ENCODE data around the gene R3HDM1.
A peak's percentile ranks its signal among the peaks of the same experiment; 100 is the strongest.
"Not testable (repeated sequence)": the region's sequence is repeated elsewhere in the genome, so short reads cannot be mapped to it uniquely, and the experiment has no call there.

The R3HDM1 gene

GRCh38 chr2:135708159-135708558, 176.9 kb downstream of the R3HDM1 start:
- DNase-seq (ENCODE audit: low spot score) (no peak), FAIRE-seq (no peak)

GRCh38 chr2:135709992-135710391, 178.7 kb downstream of the R3HDM1 start:
- DNase-seq (ENCODE audit: low spot score) (peak; percentile 57), FAIRE-seq (peak; percentile 20)

- FAIRE-seq, result not testable (repeated sequence)
These were observed 183.8 kb downstream of the R3HDM1 start for GRCh38 chr2:135715086-135715485.

DNA sequence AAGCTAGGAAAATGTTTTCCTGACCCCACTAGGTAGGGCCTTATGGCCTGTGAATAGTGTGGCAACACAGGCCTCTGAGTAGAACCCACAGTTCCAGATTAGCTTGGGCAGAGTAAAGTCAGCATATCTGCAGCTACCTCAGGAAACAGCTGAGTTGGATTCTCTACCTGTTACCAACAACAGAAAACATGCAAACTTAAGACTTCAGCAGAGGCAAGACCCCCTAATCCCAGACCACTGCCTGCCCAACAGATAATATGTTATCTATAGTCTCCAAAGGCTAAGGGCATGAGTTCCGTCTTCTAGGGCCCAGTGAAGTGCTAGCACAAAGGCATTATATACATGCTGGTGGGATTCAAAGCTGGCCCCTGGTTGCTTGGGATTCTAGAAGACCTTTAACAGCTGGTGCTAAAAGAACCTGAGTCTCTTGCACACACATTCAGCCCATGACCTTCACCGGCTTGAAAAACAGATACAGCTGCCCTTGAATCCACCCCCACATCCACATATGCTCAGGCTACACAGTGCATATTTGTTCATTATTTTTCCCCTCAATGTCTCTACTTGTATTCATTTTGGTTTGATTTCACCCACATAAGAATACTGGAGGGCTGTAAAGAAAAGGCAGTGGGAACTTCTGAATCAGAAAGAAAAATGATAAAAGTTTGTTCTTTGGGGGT, 196.9 kb downstream of the R3HDM1 start:
- DNase-seq (ENCODE audit: low spot score) (no peak), FAIRE-seq (no peak)

More at GRCh38 chr2:135715086-135715485, 183.8 kb downstream of the R3HDM1 start:
- DNase-seq (ENCODE audit: low spot score), result not testable (repeated sequence)

- DNase-seq (ENCODE audit: low spot score), result no peak
- no peak for FAIRE-seq
These were observed 201.3 kb downstream of the R3HDM1 start for GRCh38 chr2:135732561-135732960.

DNA sequence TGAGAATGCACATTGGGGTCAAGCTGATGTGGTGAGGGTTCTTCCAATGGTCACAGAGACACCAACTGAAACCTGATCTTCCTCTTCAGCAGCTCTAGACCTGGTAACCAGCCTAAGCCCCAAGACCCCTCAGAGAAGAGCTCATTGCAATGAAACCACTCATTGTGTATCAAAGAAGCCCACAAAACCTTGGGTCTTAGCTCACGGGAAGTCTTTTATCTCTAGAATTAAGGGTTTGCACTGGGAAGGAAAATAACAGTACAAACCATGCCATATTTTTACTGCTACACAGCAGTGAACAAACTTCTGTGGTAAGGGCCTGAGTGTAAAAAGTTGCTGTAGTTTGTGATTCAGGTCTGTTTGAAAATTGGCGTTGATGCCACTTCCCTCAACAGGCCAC, 201.8 kb downstream of the R3HDM1 start:
- FAIRE-seq, result no peak

GRCh38 chr2:135736546-135736945, 205.3 kb downstream of the R3HDM1 start:
- no peak for FAIRE-seq

More for the DNA sequence above, 201.8 kb downstream of the R3HDM1 start:
- DNase-seq (ENCODE audit: low spot score), result no peak

GRCh38 chr2:135740206-135740605, 208.9 kb downstream of the R3HDM1 start:
- FAIRE-seq (no peak), DNase-seq (ENCODE audit: low spot score) (no peak)

More at GRCh38 chr2:135736546-135736945, 205.3 kb downstream of the R3HDM1 start:
- DNase-seq (ENCODE audit: low spot score), result no peak

DNA sequence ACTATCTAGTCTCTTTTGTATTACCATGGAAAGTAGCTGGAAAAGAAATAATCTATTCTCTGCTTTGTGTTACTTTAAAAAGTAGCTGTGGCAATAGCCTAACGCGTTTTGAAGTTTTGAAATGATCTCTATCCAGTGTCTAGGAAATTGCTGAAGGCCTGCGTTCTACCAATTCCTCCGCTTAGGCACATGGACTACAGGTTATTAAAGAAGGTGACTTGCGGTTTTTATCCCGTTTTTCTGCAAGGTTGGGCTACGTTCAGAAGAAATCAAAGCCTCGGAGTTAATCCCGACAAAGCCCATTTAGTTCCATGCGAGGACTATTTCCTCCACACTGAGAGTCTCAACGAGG, 209.7 kb downstream of the R3HDM1 start:
- FAIRE-seq, result no peak
- DNase-seq (ENCODE audit: low spot score), result no peak

DNA sequence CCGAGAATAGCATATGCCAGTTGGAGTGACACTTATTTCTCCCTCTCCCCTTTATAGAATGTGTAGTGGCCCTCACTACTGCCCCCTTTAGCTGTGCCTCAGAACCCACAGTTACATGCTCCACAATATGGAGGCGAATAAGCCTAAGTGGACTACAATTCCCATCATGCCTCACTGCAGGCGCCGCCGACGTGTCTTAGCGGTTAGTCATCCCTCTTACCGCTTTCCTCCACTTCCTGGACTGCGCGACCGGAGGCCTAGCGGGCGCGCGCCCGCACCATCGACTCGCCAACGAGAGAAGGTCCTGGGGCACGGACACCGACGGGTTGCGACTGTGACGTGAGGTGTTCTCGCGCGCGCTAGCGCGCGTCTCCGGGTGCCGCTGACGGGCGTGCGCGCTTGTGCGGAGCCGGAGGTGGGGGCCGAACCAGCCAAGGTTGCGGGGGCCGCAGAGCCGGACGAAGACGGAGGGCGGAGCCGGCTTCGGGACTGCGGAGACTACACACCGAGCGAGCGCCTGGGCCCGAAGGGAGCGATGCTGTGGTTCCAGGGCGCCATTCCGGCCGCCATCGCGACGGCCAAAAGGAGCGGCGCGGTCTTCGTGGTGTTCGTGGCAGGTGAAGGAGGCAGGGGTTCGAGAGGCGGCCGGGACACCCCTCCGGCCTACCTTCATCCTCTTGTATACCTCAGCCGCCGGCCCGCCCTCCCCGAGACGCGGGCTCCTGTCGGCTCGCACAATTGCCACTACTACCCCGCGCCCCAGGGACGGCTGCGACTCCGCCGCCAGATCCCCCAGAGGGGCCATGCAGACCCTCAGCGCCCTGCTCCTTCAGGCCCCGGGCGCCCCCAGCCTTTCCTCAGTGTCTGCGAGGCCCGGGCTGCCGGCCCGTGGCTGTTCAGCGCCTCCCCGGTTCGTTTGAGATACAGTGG, 210.4 kb downstream of the R3HDM1 start, which contains the start of gene UBXN4:
UBXN4 (plus strand) TSS at position 461 of the 930 bp plus-strand sequence; CDS start at position 536, 75 bp downstream.
- DNase-seq (ENCODE audit: low spot score) (peak; percentile 97), FAIRE-seq (peak; percentile 44)

DNA sequence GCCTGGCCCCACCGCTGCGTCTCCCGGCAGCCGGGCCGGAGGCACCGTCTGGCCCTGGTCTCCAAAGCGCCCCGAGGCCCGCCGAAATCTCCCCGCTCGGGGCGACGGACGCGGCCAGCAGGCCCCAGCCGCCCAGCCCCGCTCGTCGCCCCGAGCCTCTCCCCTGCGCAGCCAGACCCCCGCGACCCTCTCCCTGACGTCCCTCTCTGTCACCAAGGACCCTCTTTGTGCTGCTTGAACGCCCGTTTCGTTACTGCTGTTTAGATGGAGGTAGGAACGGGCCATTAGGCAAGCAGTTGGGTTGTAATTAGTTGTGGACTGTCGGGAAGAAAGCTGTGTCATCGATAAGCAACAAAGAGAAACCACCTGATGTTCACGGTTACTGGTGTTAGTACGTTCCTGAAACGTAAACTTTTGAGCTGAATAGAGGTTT, 211.1 kb downstream of the R3HDM1 start:
- no peak for FAIRE-seq
- peak; percentile 44 for DNase-seq (ENCODE audit: low spot score)

DNA sequence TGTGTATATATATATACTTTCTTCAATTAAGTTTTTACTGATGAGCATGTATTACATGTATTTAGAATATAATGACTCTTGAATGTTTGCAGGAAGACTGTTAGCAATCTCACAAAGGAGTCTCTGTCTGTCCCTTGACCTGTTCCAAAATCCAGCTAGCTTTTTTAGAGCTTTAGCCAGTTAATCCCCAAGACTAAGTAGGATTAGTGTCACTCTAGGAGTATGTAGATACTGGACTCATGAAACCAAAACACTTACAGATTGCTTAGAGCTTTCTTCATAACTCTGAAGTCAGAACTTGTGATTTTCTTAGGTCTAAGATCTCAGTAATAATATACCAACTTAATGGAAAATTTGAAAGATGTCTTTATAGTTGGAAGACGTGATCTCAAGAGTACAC, 212.6 kb downstream of the R3HDM1 start:
- no peak for FAIRE-seq
- DNase-seq (ENCODE audit: low spot score), result no peak

GRCh38 chr2:135744760-135745314, 213.6 kb downstream of the R3HDM1 start:
- FAIRE-seq (no peak), DNase-seq (ENCODE audit: low spot score) (peak; percentile 41)

DNA sequence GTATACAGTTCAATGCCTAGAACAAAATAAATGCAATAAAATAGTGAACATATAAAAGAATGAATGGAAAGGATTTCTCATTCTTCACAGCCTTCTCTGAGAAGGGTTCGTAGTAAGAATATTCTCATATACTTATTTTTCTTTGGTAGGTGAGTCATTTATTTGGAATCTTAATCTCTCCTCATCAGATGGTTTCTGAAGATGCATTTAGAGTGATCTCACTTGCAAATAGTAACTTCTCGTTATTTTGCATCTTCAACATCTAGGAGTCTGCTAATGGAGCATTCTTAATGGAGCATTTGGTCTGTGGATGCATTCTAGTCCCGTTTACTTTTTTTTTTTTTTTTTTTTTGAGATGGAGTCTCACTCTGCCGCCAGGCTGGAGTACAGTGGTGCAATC, 214.3 kb downstream of the R3HDM1 start:
- FAIRE-seq, result no peak
- DNase-seq (ENCODE audit: low spot score), result peak; percentile 15

DNA sequence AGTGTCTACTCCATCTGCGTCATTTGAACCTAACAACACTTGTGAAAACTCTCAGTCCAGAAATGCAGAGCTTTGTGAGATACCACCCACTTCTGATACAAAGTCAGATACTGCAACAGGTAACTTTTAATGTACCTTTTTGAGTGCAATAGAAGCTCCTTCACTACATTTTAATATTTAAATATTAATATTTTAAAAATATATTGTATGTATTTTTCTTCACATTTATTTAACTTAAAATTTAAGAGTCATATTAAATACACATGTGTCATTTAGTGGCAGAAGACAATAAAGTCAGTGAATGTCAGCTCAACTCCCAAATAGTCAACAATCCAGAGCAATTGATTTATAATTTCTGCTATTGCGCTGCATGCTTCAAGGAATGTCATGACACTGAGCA, 224.3 kb downstream of the R3HDM1 start:
- FAIRE-seq (no peak), DNase-seq (ENCODE audit: low spot score) (no peak)

- FAIRE-seq (no peak), DNase-seq (ENCODE audit: low spot score) (no peak)
These were observed 225.4 kb downstream of the R3HDM1 start for GRCh38 chr2:135756692-135757091.

GRCh38 chr2:135762022-135762421, 230.7 kb downstream of the R3HDM1 start:
- DNase-seq (ENCODE audit: low spot score) (no peak), FAIRE-seq (no peak)

- FAIRE-seq (no peak), DNase-seq (ENCODE audit: low spot score) (no peak)
These were observed 231.2 kb downstream of the R3HDM1 start for GRCh38 chr2:135762530-135762929.

GRCh38 chr2:135768863-135769262, 237.6 kb downstream of the R3HDM1 start:
- DNase-seq (ENCODE audit: low spot score) (no peak), FAIRE-seq (no peak)

DNA sequence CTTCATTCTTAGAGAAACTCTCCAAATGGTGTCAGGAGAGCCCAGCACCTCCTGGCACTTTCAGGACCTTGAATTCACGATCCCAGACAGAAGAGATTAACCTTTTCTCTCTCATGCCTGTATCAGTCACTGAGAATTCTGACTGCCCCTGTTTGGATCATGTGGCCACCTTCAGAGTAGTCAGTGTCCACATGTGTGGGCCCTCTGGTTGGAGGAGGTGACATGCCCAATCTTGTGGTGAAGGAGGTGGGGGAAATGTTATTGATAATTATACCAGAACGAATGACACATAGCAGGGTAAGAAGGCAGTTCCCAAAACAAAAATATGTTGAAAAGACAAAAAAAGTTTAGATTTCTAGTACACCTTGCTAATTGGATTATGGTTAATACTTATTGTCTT, 242.0 kb downstream of the R3HDM1 start:
- DNase-seq (ENCODE audit: low spot score) (no peak), FAIRE-seq (no peak)

- FAIRE-seq (no peak), DNase-seq (ENCODE audit: low spot score) (no peak)
These were observed 242.6 kb downstream of the R3HDM1 start for GRCh38 chr2:135773917-135774316.
